BLaER1 treated with 17β-estradiol and CSF1 and Interleukin-3, amounts not matched to agents 10 nM and 100 nM (cell line): ENCODE measurements around the gene RIOK3.
"Not testable (repeated sequence)": the region's sequence is repeated elsewhere in the genome, so short reads cannot be mapped to it uniquely, and the experiment has no call there.

Experiments
- H3K27ac ChIP-seq, 11 experiments: shearing (Covaris generic); formaldehyde crosslinking; 2 replicates each; pipeline ENCODE4 v1.8.1; 2022
- H3K27me3 ChIP-seq, 11 experiments: shearing (Covaris generic); formaldehyde crosslinking; 2 replicates each; pipeline ENCODE4 v1.8.1; 2022
- H3K36me3 ChIP-seq, 11 experiments: shearing (Covaris generic); formaldehyde crosslinking; 2 replicates each; pipeline ENCODE4 v1.8.1; 2022
- H3K4me1 ChIP-seq, 10 experiments: shearing (Covaris generic); formaldehyde crosslinking; 2 replicates each; pipeline ENCODE4 v1.8.1; 2022
- H3K4me2 ChIP-seq, 11 experiments: shearing (Covaris generic); formaldehyde crosslinking; 2 replicates each; pipeline ENCODE4 v1.8.1; 2022
- H3K4me3 ChIP-seq, 10 experiments: shearing (Covaris generic); formaldehyde crosslinking; 2 replicates each; pipeline ENCODE4 v1.8.1; 2022
- H3K9ac ChIP-seq, 11 experiments: shearing (Covaris generic); formaldehyde crosslinking; 2 replicates each; pipeline ENCODE4 v1.8.1; 2022
- H3K9me3 ChIP-seq, 11 experiments: shearing (Covaris generic); formaldehyde crosslinking; replicated peaks in 1 of 11; 2 replicates each; pipeline ENCODE4 v1.8.1; 2022
- H4K20me1 ChIP-seq, 11 experiments: shearing (Covaris generic); formaldehyde crosslinking; 2 replicates each; pipeline ENCODE4 v1.8.1; 2022
- Cebpa-rat ChIP-seq, 11 experiments: shearing (Covaris generic); IDR thresholded peaks; 2 replicates each; pipeline ENCODE4 v1.8.1; 2022

The RIOK3 gene

GRCh38 chr18:23506393-23506792 is 53.3 kb downstream of the RIOK3 start:
- Histone ChIP-seq H3K4me1 (peaks cover 24 to 38% (median 30%) of the 10 kb centered on the region in 10 experiments), H3K9ac (peak overlapping the region in 3 of 11 experiments; percentile 19 to 32 (median 25); a peak in 3 of 22 replicates), H3K9me3 (peaks cover 0 to 8% (median 0%) of the 10 kb centered on the region in 11 experiments; a peak in 2 of 22 replicates), H3K4me2 (no peak overlapping the region), H3K36me3 (peaks cover 54 to 71% (median 57%) of the 10 kb centered on the region in 11 experiments), H3K27me3 (no peaks in the 10 kb centered on the region), H3K4me3 (no peak overlapping the region), H3K27ac (no peak overlapping the region), H4K20me1 (peaks cover 16 to 54% (median 35%) of the 10 kb centered on the region in 11 experiments; a peak in 18 of 22 replicates)
- no peak for TF ChIP-seq Cebpa-rat (IDR thresholded peaks at IDR 0.05)

- H3K27me3 ChIP-seq = not testable (repeated sequence)
- H3K36me3 ChIP-seq = peaks cover 81 to 100% (median 97%) of the 10 kb centered on the region in 11 experiments
These were observed 57.8 kb downstream of the RIOK3 start for GRCh38 chr18:23510923-23511322.

GRCh38 chr18:23512216-23512615 is 59.1 kb downstream of the RIOK3 start:
- not testable (repeated sequence) for H3K9me3 ChIP-seq, H3K4me3 ChIP-seq, H3K27me3 ChIP-seq
- H3K4me1 ChIP-seq = peaks cover 4 to 13% (median 8%) of the 10 kb centered on the region in 10 experiments; a peak in 14 of 20 replicates
- H3K9ac ChIP-seq = 0 out of 22 replicates have a peak overlapping the region, but pooled peaks of 1 of the 11 experiments have one; percentile 29
- peak overlapping the region in 6 of 11 experiments; percentile 19 to 58 (median 24); a peak in 4 of 22 replicates for H3K4me2 ChIP-seq
- H3K27ac ChIP-seq = peak overlapping the region in 7 of 11 experiments; percentile 19 to 53 (median 38); a peak in 9 of 22 replicates
- H4K20me1 ChIP-seq = peaks cover 9 to 47% (median 31%) of the 10 kb centered on the region in 11 experiments; a peak in 15 of 22 replicates
- H3K36me3 ChIP-seq = peaks cover 81 to 100% (median 97%) of the 10 kb centered on the region in 11 experiments

More at GRCh38 chr18:23510923-23511322, 57.8 kb downstream of the RIOK3 start:
- H3K4me2 ChIP-seq, H3K9me3 ChIP-seq, H3K27ac ChIP-seq, H3K9ac ChIP-seq, H3K4me3 ChIP-seq: not testable (repeated sequence)
- H3K4me1 ChIP-seq = peaks cover 4 to 15% (median 9%) of the 10 kb centered on the region in 10 experiments; a peak in 14 of 20 replicates
- H4K20me1 ChIP-seq = peaks cover 17 to 54% (median 37%) of the 10 kb centered on the region in 11 experiments; a peak in 16 of 22 replicates

- no peak overlapping the region for H3K9ac ChIP-seq
- no peak overlapping the region for H3K4me3 ChIP-seq
- peak overlapping the region in 6 of 11 experiments; percentile 19 to 58 (median 24); a peak in 4 of 22 replicates for H3K4me2 ChIP-seq
- peaks cover 81 to 100% (median 97%) of the 10 kb centered on the region in 11 experiments for H3K36me3 ChIP-seq
- peaks cover 9 to 44% (median 28%) of the 10 kb centered on the region in 11 experiments; a peak in 15 of 22 replicates for H4K20me1 ChIP-seq
- no peak for TF ChIP-seq Cebpa-rat (IDR thresholded peaks at IDR 0.05)
- H3K4me1 ChIP-seq = peaks cover 4 to 13% (median 8%) of the 10 kb centered on the region in 10 experiments; a peak in 14 of 20 replicates
- peak overlapping the region in 7 of 11 experiments; percentile 19 to 53 (median 38); a peak in 9 of 22 replicates for H3K27ac ChIP-seq
- no peaks in the 10 kb centered on the region for H3K27me3 ChIP-seq
- H3K9me3 ChIP-seq = peaks cover 0 to 8% (median 0%) of the 10 kb centered on the region in 11 experiments; a peak in 2 of 22 replicates
These were observed 59.6 kb downstream of the RIOK3 start for GRCh38 chr18:23512641-23513040.

- Histone ChIP-seq H4K20me1 (peaks cover 5 to 53% (median 18%) of the 10 kb centered on the region in 11 experiments; a peak in 13 of 22 replicates), H3K9me3 (no peaks in the 10 kb centered on the region), H3K9ac (no peak overlapping the region), H3K27ac (peak overlapping the region in 1 of 11 experiments; percentile 49; a peak in 1 of 22 replicates), H3K4me2 (no peak overlapping the region), H3K4me1 (peaks cover 7 to 17% (median 12%) of the 10 kb centered on the region in 10 experiments; a peak in 16 of 20 replicates), H3K4me3 (no peak overlapping the region), H3K27me3 (peaks cover 0 to 1% (median 0%) of the 10 kb centered on the region in 11 experiments; a peak in 1 of 22 replicates), H3K36me3 (peaks cover 81 to 100% (median 97%) of the 10 kb centered on the region in 11 experiments)
- no peak for TF ChIP-seq Cebpa-rat (IDR thresholded peaks at IDR 0.05)
These were observed 62.9 kb downstream of the RIOK3 start for GRCh38 chr18:23515911-23516546.

GRCh38 chr18:23519734-23520133 is 66.6 kb downstream of the RIOK3 start:
- 0 out of 22 replicates have a peak overlapping the region, but pooled peaks of 1 of the 11 experiments have one; percentile 8 for H3K9ac ChIP-seq
- no peak overlapping the region for H3K4me2 ChIP-seq
- no peak overlapping the region for H3K4me3 ChIP-seq
- peaks cover 83 to 97% (median 93%) of the 10 kb centered on the region in 11 experiments for H3K36me3 ChIP-seq
- peaks cover 9 to 78% (median 21%) of the 10 kb centered on the region in 11 experiments; a peak in 15 of 22 replicates for H4K20me1 ChIP-seq
- peaks cover 21 to 47% (median 31%) of the 10 kb centered on the region in 10 experiments for H3K4me1 ChIP-seq
- H3K27ac ChIP-seq = no peak overlapping the region
- peaks cover 0 to 15% (median 0%) of the 10 kb centered on the region in 11 experiments; a peak in 3 of 22 replicates for H3K27me3 ChIP-seq
- no peak for TF ChIP-seq Cebpa-rat (IDR thresholded peaks at IDR 0.05)
- H3K9me3 ChIP-seq = no peaks in the 10 kb centered on the region

- H3K4me1 ChIP-seq = peaks cover 21 to 53% (median 31%) of the 10 kb centered on the region in 10 experiments
- no peaks in the 10 kb centered on the region for H3K9me3 ChIP-seq
- TF ChIP-seq Cebpa-rat (IDR thresholded peaks at IDR 0.05) = no peak
- 0 out of 22 replicates have a peak overlapping the region, but pooled peaks of 1 of the 11 experiments have one; percentile 71 for H3K27ac ChIP-seq
- peaks cover 0 to 77% (median 13%) of the 10 kb centered on the region in 11 experiments; a peak in 12 of 22 replicates for H4K20me1 ChIP-seq
- H3K4me3 ChIP-seq = no peak overlapping the region
- H3K4me2 ChIP-seq = peak overlapping the region in 2 of 11 experiments; percentile 3 to 13; a peak in 2 of 22 replicates
- H3K9ac ChIP-seq = no peak overlapping the region
- H3K36me3 ChIP-seq = peaks cover 91 to 97% (median 94%) of the 10 kb centered on the region in 11 experiments
- peaks cover 0 to 17% (median 0%) of the 10 kb centered on the region in 11 experiments; a peak in 3 of 22 replicates for H3K27me3 ChIP-seq
These were observed 68.2 kb downstream of the RIOK3 start for GRCh38 chr18:23521271-23521670.

GRCh38 chr18:23521907-23522306 is 68.8 kb downstream of the RIOK3 start:
- no peak for TF ChIP-seq Cebpa-rat (IDR thresholded peaks at IDR 0.05)
- Histone ChIP-seq H4K20me1 (peaks cover 0 to 80% (median 13%) of the 10 kb centered on the region in 11 experiments; a peak in 12 of 22 replicates), H3K9me3 (no peaks in the 10 kb centered on the region), H3K27ac (peak overlapping the region in 2 of 11 experiments; percentile 8 to 71; a peak in 2 of 22 replicates), H3K4me3 (no peak overlapping the region), H3K9ac (no peak overlapping the region), H3K36me3 (peaks cover 91 to 97% (median 94%) of the 10 kb centered on the region in 11 experiments), H3K4me1 (peaks cover 21 to 58% (median 31%) of the 10 kb centered on the region in 10 experiments), H3K27me3 (peaks cover 0 to 17% (median 0%) of the 10 kb centered on the region in 11 experiments; a peak in 3 of 22 replicates), H3K4me2 (peak overlapping the region in 2 of 11 experiments; percentile 69 to 76; a peak in 2 of 22 replicates)
